DMS79 treated with DMSO at 0.1 percent for 48 hours (cell line): ENCODE data around the gene GMEB2.
"Not testable (repeated sequence)": the region's sequence is repeated elsewhere in the genome, so short reads cannot be mapped to it uniquely, and the experiment has no call there.

ENCODE experiments used
- DNase-seq: peaks from one replicate; lab custom pipeline; 2025; lab: John Stamatoyannopoulos, UW

Gene GMEB2

GRCh38 chr20:63657260-63657936 lies 30.5 kb upstream of the GMEB2 start:
- DNase-seq, result no peak

DNA sequence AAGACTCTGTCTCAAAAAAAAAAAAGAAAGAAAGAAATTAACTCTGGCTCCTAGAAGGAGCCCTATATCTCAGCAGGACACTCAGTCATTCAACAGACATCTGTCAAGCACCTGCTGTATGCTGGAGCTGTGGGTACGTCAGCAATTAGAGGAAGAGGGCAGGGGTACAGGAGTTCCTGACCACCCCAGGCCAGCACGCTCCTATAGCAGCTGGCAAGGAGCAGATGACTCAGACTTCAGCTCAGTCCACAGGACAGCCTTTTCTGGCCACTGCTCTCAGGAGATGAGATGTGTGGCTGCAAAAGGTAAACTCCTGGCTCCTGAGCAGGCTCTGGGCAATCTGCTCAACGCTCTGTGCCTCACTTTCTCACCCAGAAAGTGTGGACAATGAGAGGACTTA lies 29.6 kb upstream of the GMEB2 start:
- DNase-seq, result no peak

DNA sequence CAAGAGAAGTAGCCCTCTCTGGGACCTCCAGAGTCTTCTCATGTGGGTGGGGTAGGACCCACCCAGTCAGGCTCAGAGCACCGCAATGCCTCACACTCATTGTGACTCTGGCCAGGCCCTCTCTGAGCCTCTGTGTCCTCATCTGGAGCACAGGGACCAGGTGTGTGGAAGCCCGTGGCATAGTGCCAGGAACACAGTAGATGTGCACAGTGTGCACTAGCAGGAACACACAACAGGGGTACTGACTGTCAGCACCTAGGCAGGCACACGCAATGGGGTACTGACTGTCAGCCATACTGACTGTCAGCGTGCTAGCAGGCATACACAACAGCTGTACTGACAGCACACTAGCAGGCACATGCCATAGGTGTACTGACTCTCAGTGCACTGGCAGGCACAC lies 28.3 kb upstream of the GMEB2 start:
- DNase-seq, result no peak

DNA sequence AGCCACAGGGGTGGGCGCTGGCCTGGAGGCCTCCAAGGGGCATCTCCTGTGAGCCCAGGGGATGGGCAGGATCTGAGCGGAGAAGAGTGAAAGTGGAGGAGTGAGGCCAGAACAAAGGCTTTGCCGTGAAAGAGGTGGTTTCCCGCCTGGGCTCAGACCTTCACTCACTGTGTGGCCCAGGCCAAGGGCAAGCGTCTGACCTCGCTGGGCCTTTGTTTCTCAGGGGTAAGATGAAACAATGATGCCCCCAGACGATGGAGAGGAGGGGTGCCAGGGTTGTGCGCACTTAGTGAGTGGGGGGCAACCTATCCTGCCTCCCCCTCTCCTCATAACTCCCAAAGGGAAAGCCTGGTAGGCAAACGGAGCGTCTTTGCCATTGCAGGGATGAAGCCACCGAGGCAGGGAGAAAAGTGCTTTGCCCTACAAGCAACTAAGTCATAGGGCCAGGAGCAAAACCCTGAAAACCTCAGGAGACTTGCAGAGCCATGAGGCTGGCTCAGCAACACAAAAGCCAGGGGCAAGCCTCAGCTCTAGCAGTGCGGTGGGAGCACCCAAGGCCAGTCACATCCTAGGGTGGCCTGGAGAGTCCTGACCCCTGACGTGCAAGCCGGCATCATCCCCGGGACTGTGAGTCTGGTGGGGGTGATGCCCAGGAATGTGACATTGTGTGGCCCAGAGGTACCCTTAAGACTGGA lies 27.2 kb upstream of the GMEB2 start:
- DNase-seq, result no peak

GRCh38 chr20:63653041-63653973 lies 26.4 kb upstream of the GMEB2 start, which contains the start of gene STMN3:
STMN3 (minus strand) TSS chr20:63653424; CDS start chr20:63653345, 79 bp downstream.
- DNase-seq, result peak; percentile 94

DNA sequence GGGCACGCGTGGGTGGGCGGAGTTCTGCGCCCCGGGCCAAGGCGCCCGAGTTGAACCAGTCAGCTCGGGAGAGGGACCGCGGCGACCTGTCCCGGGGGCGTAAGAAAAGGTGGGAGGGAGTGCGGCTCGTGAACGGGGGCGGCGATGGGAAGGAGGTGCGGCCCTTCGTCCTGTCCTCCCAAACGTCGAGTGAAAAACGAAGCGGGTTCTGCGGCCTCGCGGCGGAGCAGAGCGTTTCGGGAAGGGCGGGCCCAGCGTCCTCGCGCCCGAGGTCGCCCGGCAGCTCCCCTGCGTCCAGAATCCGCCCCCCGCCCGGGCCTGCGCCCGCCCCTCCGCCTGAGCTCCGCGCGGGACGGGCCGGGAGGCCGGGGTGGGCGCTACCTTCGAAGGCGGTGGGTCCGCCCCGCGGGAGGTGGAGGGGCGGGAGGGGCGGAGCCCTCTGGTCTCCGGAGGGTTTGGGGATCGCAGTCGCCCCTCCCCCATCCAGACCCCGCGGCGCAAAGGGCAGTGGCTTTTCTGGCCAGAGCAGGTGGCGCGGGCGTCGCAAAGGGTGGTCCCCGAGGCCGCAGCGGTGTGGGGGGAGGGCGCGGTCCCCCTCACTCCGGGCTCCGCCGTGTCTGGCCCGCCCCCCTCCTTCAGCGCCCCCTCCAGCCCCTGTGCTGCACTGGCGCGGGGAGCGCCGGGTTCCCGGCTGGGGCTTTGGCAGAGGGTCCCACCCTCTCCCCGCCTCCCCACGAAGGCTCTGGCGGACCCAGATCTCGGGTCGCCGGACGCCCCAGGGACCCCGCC lies 25.5 kb upstream of the GMEB2 start:
- DNase-seq, result peak; percentile 44

DNA sequence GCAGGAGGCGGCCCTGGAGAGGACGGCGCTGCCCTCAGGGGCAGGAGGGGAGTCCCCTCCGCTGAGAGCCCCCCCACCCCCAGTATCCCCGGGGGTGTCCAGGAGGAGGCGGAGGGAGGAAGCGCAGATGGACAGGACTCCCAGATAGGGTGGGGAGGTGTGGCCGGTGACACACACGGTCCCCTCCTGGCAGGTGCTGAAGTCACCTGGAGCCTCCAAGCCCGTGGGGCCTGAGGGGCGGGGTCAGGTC lies 25.0 kb upstream of the GMEB2 start:
- no peak for DNase-seq

DNA sequence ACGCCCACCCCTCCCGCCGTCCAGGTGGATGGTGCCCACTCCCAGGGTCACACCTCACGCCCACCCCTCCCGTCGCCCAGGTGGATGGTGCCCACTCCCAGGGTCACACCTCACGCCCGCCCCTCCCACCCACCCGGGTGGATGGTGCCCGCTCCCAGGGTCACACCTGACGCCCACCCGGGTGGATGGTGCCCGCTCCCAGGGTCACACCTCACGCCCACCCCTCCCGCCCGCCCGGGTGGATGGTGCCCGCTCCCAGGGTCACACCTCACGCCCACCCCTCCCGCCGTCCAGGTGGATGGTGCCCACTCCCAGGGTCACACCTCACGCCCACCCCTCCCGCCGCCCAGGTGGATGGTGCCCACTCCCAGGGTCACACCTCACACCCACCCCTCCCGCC lies 23.6 kb upstream of the GMEB2 start:
- DNase-seq, result not testable (repeated sequence)

GRCh38 chr20:63648895-63649589 lies 22.1 kb upstream of the GMEB2 start:
- no peak for DNase-seq

DNA sequence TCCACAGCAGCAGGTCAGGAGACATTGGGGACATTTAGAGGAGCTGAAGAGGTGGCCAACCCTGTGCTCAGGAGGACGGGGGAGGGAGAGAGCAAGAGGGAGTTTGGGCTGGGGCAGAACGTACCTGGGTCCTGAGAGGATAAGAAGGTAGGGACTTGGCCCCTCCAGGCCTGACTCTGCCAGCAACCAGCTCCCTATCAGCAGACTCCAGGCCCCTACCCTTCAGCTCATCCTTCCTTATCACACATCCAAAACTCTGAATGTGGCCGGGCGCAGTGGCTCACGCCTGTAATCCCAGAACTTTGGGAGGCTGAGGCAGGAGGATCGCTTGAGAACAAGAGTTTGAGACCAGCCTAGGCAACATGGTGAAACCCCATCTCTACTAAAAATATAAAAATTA lies 21.3 kb upstream of the GMEB2 start:
- DNase-seq, result no peak

- no peak for DNase-seq
Measured at GRCh38 chr20:63645218-63645617, 18.3 kb upstream of the GMEB2 start.

- DNase-seq, result no peak
Measured at GRCh38 chr20:63643946-63644345, 17.0 kb upstream of the GMEB2 start.

DNA sequence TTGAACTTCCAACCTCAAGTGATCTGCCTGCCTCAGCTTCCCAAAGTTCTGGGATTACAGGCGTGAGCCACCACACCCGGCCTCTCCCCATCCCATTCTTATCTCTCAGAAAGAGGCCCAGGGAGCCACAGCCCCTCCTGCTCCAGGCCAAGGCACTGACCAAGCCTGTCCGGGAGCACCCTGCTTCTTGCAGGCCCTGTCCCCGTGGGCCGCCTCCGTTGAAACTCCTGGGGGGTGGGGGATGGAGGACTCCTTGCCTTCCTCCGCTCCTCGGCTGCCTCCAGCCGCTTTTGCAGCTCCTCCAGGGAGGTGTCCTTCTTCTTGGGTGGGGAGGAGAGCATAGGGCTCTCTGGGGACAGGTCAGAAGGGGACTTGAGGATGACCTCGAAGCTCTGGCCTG lies 16.6 kb upstream of the GMEB2 start:
- no peak for DNase-seq

- no peak for DNase-seq
Measured at GRCh38 chr20:63642527-63643247, 15.8 kb upstream of the GMEB2 start.

GRCh38 chr20:63641792-63642523 lies 15.1 kb upstream of the GMEB2 start:
- DNase-seq, result no peak

GRCh38 chr20:63641146-63641791 lies 14.4 kb upstream of the GMEB2 start:
- no peak for DNase-seq

DNA sequence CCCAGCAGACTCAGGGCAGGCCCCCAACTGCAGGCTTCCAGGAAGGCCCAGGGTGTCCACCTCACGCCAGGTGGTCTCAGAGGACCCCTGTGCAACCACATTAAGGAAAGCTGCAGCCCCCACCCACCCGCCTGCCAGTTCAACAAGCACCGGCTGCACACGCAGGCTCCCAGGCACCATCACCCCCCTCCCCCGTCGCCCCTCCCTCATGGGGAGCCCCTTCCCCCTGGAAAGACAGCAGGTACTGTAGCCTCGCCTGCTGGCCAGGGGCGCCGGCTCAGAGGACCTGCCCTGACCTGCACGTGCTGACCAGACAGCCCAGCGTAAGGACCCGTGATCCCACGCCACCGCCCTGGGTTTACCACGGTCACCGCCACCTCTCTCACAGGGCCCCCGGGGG lies 13.8 kb upstream of the GMEB2 start:
- not testable (repeated sequence) for DNase-seq

DNA sequence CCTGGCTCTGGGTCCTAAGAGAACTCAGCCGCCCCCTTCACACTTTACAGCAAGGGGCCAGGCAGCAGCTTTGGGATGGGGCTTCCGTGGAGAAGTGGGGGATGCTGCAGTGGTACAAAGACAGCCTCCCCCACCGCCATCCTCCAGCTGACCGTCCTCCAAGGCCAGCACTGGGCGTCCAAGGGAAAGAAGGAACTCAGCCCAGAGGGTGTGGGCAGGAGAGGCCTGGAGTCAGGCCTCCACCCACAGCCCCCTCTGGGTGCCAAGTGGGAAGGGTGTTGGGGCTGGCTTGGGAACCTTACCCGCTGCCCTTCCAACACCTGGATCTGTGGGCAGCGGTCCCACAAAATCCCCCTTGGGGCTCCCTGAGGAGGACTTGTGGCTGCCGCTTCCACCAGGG lies 13.2 kb upstream of the GMEB2 start:
- DNase-seq, result no peak

DNA sequence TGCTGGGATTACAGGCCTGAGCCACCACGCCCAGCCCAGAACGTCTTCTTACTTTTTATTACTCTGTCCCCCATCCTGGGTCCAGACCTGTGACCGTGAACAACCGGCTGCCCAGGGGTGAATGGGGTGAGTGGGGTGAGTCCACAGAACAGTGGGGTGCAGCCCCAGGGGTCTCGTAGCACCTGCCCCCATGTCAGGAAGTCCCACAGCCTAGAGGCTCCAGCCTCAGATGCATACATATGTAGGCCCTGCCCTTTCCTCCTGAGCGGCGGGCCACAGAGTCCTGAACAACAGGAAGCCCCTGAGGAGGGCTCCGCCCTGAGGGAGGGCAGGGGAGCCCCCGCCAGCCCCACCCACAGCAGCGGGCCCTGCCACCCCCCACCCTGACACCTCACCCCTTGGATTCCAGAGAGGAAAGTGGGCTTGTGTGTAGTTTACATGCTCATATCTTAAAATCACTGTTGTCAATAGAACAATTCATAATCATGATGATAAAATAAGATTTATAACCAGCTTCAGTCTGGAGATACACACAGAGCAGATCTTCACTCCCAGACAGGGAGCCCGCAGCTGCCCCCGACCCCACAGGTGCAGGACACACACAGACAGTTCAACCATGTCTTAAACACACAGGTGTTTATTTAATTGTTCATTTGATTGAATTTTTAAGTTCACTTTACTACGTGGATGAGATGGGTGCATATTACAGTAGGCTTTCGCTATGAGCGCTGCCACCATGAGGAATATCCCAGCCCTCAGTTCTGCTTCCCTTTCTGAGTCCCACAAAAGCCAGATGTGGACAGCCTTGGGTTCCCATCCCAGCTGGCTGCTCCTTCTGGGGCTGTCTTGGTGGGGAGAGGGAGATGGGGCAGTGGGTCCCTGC lies 12.4 kb upstream of the GMEB2 start:
- no peak for DNase-seq
